IPS-11a (cell line): ENCODE results near the gene MED29.

Experiments used
- H3K4me3 ChIP-seq: one replicate; pipeline ENCODE4 v1.5.1; 2013; ENCODE audit warnings: low read depth, low read length, control low read depth

Gene MED29

DNA sequence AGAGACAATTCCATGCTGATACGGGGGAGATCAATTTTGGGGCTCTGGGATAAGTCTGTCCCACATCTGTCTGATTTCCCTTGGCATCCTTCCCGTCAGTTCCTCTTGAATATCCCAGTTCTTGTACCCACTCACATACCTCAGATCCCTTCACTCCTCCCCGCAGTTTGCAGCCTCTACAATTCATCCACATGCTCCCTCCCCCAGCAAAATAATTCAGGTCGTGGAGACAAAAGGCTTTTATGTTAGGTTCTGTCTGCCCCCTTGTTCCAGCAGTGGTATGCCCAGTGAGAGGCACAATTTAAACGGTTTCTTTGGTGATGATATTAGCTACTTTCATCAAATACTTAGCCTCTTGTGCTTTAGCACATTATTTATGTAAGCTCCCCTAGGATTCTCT is 35.0 kb downstream of the MED29 start:
- no peak overlapping the region for H3K4me3 ChIP-seq

DNA sequence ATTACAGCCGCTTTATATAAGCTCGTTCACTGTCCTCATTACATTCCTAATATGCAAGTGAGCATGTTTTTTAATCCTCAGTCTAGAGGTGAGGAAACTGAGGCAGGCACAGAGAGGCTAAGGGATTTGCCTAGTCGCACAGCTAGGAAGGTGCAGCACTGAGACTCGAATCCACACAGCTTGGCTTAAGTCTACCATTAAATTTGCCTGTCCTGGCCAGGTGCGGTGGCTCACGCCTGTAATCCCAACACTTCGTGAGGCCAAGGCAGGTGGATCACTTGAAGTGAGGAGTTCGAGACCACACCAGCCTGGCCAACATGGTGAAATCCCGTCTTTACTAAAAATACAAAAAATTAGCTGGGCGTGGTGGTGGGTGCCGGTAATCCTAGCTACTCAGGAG is 36.5 kb downstream of the MED29 start:
- H3K4me3 ChIP-seq: no peak overlapping the region

- no peak overlapping the region for H3K4me3 ChIP-seq
These were observed 37.3 kb downstream of the MED29 start for GRCh38 chr19:39428283-39429112.

- H3K4me3 ChIP-seq: no peak overlapping the region
These were observed 39.8 kb downstream of the MED29 start for GRCh38 chr19:39430675-39431593.

DNA sequence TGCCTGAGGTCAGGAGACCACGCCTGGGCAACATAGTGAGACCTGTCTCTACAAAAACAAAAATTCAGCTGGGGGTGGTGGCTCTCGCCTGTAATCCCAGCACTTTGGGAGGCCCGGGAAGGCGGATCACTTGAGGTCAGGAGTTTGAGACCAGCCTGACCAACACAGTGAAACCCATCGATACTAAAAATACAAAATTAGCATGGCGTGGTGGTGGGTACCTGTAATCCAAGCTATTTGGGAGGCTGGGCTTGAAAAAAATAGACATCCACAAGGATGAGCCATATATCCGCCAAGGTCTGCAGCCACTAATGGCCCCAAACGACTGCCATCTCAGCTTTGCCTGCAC is 41.5 kb downstream of the MED29 start:
- H3K4me3 ChIP-seq: no peak overlapping the region

DNA sequence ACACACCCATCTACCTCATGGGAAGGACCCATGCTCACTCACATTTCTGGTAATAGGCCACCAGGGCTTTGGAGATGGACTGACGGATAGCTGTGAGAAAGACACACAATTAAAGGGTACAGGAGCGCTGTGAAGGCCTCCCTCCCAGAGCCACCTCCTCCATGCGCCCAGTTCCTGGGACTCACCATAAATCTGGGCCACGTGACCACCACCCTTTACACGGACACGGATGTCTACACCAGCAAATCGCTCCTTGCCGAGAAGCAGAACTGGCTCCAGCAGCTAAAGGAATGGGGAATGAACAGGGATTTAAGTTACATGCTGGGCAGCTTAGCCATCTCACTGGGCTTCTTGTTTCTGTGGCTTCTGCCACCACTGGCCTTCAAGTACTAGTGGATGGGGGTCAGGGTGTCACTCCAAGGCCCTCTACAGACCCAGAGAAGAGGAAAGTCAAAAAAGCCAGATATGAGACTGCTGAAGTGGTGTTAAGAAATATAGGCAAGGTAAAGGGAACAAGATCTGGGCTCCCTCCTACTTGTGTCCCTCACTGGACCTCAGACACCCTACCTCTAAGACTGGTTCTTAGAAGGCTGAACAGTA is 42.4 kb downstream of the MED29 start:
- H3K4me3 ChIP-seq: no peak overlapping the region

DNA sequence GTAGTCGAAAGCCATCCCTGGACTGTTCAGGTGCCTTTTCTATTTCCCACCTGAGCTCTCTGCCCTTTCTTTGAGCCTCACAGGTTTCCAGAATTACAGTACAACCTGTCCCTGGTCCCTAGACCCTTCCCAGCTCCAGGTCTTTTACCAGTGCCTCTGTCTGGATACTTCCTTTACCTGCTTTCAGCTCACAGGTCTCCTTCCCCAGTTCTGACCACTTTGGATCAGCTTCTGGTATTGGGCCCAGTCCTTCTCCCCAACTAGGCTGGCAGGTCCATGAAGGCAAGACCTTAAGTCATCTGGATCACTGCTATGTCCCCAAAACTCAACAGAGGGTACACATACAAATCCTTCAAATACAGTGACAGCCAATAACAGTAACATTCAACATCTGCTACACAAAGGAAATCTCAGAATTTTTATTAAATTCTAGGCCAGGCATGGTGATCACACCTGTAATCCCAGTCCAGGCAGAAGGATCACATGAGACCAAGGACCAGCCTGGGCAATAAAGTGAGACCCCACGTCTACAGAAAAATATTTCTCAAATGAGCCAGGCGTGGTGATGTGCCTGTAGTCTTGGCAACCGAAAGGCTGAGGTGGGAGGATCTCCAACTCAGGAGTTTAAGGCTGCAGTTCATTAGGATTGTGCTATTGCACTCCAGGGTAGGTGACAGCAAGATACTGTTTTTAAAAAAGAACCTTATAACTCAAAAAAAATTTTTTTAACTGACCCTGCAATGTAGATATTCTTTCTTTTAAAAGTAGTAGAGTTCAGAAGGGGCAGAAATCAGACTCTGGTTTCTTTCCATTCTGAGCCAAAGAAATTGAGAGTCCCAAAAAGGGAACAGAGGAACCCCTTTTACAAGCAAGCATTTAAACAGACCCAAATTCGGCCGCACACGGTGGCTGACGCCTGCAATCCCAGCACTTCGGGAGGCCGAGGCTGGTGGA is 43.2 kb downstream of the MED29 start:
- H3K4me3 ChIP-seq: peak overlapping the region; percentile 97

DNA sequence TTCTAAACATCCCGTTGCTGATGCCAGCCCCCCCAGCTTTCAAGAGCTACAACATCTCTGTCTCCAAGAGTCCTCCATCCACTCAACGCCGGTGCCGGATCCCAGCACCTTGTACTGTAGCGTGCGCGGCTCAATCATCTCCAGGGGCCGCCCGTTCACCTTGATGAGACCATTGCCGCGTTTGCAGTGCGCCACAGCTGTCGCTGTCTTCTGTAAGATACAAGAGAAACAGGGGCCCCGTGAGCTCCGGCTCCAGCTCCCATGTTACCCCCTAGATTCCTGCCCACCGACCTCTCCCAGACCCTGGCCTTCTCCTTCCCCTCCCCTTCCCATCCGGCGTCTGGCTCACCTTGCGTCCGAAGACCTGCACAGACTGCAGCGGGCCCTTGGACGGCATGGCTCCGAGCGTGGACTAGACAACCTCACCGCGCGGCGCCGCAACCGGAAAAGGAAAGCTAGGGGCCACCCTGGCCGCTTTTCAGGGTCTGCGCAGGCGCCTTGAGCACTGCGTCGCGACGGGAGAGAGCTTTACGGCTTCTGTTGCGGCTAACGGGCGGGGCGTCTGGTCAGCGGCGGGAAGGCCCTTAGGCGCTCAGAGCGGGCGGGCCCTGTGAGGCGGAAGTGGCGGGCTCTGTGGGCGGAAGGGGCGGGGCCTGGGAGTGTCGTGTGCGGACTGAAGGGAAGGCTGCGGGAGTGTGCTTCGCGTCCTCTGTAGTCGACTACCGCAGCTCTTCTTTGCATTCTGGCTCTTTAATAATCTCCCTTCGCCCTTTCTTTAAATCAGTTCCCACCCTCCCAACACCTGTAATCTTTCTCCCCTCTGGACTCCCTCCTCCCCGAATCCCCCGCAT is 44.5 kb downstream of the MED29 start, which contains the start of gene RPS16:
Gene RPS16, minus strand, starts transcription at position 451 of the 851 bp plus-strand sequence. Its CDS starts 54 bp downstream, at position 397.
- peak within 1 kb of the TSS; percentile 97 for H3K4me3 ChIP-seq

- H3K4me3 ChIP-seq: peak overlapping the region; percentile 65
These were observed 45.2 kb downstream of the MED29 start for GRCh38 chr19:39436350-39436716.

DNA sequence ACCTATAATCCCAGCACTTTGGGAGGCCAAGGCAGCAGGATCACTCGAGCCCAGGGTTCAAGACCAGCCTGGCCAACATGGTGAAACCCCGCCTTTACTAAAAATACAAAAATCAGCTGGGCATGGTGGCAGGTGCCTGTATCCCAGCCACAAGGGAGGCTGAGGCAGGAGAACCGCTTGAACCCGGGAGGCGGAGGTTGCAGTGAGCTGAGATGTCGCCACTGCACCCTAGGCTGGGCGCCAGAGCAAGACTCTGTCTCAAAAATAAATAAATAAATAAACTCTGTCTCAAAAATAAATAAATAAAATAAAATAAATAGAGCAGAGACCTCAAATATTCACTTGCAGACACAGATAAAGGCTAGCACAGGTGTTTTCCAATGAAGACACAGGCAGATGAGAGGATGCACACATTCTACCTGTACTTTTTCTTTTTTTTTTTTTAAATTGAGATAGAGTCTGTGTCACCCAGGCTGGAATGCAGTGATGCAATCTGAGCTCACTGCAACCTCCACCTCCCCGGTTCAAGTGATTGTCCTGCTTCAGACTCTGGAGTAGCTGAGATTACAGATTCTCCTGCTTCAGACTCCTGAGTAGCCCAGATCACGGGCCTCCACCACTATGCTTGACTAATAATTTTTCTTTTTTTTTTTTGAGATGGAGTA is 47.2 kb downstream of the MED29 start:
- no peak overlapping the region for H3K4me3 ChIP-seq

DNA sequence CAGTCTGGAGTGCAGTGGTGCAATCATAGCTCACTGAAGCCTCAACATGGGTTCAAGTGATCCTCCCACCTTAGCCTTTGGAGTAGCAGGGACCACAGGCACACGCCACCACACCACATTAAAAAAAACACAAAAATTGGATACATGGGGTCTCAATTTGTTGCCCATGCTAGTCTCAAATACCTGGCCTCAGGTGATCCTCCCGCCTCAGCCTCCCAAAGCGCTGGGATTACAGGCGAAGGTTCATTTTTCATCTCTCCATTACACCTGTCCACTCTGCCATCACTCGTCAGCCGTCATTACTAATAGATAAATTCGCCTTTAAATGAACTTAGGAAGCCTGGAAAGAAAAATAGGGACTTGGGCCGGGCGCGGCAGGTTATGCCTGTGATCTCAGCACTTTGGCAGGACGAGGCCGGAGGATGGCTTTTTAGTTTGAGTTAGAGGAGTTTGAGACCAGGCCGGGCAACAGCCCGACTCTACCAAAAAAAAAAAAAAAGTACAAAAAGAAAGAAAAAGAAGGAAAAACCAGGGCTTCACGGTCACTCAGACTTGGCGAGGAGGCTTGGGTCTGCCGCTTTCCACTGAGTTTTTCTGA is 53.5 kb downstream of the MED29 start:
- peak overlapping the region; percentile 88 for H3K4me3 ChIP-seq

GRCh38 chr19:39445196-39446111 is 54.3 kb downstream of the MED29 start, which contains the start of gene SUPT5H:
Gene SUPT5H, plus strand, starts transcription at chr19:39445582. Its CDS starts 309 bp downstream, at chr19:39445891.
- H3K4me3 ChIP-seq: peak within 1 kb of the TSS; percentile 88

- H3K4me3 ChIP-seq: peak overlapping the region; percentile 88
These were observed 55.3 kb downstream of the MED29 start for GRCh38 chr19:39446365-39447084.

GRCh38 chr19:39448271-39448670 is 57.1 kb downstream of the MED29 start:
- H3K4me3 ChIP-seq: no peak overlapping the region

DNA sequence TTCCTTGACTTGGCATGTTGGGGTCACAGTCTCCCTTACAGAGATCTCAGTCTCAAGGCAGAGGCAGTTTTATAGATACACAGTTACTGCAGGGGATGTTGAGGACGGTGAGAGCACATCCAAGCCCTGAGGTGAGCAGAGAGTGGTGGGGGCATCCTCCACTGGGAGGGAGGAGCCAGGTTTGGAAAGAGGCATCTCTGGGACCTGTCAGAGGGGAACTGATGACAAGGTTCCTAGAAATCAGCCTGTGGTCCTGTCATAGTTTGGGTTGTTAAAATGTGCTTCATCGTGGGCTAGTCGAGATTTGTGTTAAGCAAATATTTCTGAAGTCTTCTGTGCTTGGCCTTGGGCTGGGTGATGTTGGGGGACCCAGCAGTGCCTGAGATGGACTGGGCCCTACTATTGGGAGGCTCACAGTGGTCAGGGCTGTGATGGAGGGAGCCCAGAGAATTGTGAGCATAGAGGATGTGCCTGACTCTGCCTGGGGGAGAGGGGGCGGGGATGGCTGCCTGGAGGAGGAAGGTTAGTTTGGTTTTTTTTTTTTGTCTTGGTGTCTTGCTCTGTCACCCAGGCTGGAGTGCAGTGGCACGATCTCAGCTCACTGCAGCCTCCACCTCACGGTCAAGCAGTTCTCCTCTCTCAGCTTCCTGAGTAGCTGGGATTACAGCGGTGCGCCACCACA is 58.1 kb downstream of the MED29 start:
- no peak overlapping the region for H3K4me3 ChIP-seq
